IMR-90 (cell line): ENCODE data around the gene TMOD4.

Experiments used
- BHLHE40 ChIP-seq: fragments of 150-350 bp; IDR thresholded peaks from 2 replicates; pipeline ENCODE4 v1.6.1; 2016; ENCODE audit warnings: mild to moderate bottlenecking, low read depth, low read length
- CHD1 ChIP-seq: IDR thresholded peaks from 2 replicates; pipeline ENCODE4 v1.6.1; 2012; ENCODE audit warnings: low read depth, low read length, improper control_type of control experiment
- CTCF ChIP-seq: conservative IDR thresholded peaks from 2 replicates; pipeline ENCODE4 v1.5.1; 2012; ENCODE audit warnings: mild to moderate bottlenecking, low read depth, low read length, improper control_type of control experiment
- MAFK ChIP-seq: IDR thresholded peaks from 2 replicates; pipeline ENCODE4 v1.6.1; 2012; ENCODE audit warnings: low read depth, low read length, improper control_type of control experiment
- MXI1 ChIP-seq: IDR thresholded peaks from 2 replicates; pipeline ENCODE4 v1.6.1; 2012; ENCODE audit warnings: low read depth, mild to moderate bottlenecking, low read length, moderate library complexity, borderline replicate concordance
- NFE2L2 ChIP-seq: fragments of 150-350 bp; IDR thresholded peaks from 2 replicates; pipeline ENCODE4 v1.6.1; 2016; ENCODE audit warnings: low read depth, mild to moderate bottlenecking, low read length
- POLR2A ChIP-seq: IDR thresholded peaks from 2 replicates; pipeline ENCODE4 v1.6.1; 2012; ENCODE audit warnings: mild to moderate bottlenecking, low read depth, low read length
- RAD21 ChIP-seq: IDR thresholded peaks from 2 replicates; pipeline ENCODE4 v1.6.1; 2012; ENCODE audit warnings: low read length, improper control_type of control experiment
- RCOR1 ChIP-seq: IDR thresholded peaks from 2 replicates; pipeline ENCODE4 v1.6.1; 2012; ENCODE audit warnings: mild to moderate bottlenecking, low read length, improper control_type of control experiment; ENCODE audit not compliant: insufficient replicate concordance
- SMC3 ChIP-seq: fragments of 150-350 bp; IDR thresholded peaks from 2 replicates; pipeline ENCODE4 v1.6.1; 2016; ENCODE audit warnings: low read depth, mild to moderate bottlenecking, antibody characterized with exemption, low read length, moderate library complexity
- USF2 ChIP-seq: fragments of 150-350 bp; IDR thresholded peaks from 2 replicates; pipeline ENCODE4 v1.6.1; 2017; ENCODE audit warnings: mild to moderate bottlenecking, antibody characterized with exemption, low read length, low read depth

- no peak for TF ChIP-seq MXI1
- TF ChIP-seq POLR2A = no peak
- no peak for TF ChIP-seq RAD21
- TF ChIP-seq CTCF = no peak
- no peak for TF ChIP-seq SMC3
- TF ChIP-seq CHD1 = no peak
- no peak for TF ChIP-seq MAFK
- no peak for TF ChIP-seq USF2
- TF ChIP-seq RCOR1 = no peak
- no peak for TF ChIP-seq BHLHE40
- no peak for TF ChIP-seq NFE2L2
Measured at GRCh38 chr1:151124763-151125403, 50.9 kb downstream of the TMOD4 start.
